EH (cell line): Measurements from ENCODE around the gene PRKCZ.
A peak's percentile ranks its signal among the peaks of the same experiment; 100 is the strongest.

Experiments
- DNase-seq: peaks from one replicate; pipeline ENCODE4 v3.0.0-alpha.2; 2015; ENCODE audit warnings: low read depth

PRKCZ gene

DNA sequence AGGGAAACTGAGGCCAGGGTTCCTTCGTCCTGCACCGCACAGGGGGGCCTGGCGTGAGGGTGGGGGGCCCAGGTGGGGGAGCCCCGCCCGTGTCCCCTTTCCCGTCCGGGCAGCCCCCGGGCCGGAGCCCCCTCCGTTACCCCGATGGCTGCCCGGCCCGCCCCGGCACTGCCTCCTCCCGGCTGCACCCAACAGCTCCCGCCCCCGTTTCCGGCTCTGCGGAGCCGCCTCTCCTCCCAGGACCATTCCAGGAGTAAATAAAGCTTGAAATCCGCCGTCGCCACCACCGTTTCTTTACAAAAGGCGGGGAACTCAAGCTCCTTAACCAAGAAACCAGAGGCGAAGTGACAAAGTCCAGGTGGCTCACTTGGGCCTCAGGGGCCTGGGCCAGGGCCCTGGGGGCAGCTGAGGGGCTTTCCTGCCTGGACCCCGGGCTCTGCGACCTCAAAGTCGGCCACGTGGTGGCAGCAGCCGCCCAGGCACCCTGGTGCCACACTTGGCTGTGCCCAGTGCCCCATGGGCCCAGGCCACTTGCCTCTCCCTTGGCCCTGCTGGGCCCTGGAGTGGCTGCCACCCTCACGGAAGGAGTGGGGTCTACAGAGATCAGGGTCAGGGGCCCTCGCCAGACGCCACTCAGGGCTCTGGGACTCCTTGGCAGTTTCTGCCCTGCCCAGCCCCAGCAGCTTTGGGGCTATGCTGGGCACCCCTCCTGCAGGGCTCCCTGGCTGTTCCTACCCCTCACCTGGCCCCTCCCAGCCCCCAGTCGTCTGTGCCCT lies 144.9 kb downstream of the PRKCZ start:
- DNase-seq, result peak; percentile 91

- DNase-seq, result no peak
Measured at GRCh38 chr1:2195785-2196184, 145.6 kb downstream of the PRKCZ start.

- no peak for DNase-seq
Measured at GRCh38 chr1:2196901-2197638, 146.9 kb downstream of the PRKCZ start.

DNA sequence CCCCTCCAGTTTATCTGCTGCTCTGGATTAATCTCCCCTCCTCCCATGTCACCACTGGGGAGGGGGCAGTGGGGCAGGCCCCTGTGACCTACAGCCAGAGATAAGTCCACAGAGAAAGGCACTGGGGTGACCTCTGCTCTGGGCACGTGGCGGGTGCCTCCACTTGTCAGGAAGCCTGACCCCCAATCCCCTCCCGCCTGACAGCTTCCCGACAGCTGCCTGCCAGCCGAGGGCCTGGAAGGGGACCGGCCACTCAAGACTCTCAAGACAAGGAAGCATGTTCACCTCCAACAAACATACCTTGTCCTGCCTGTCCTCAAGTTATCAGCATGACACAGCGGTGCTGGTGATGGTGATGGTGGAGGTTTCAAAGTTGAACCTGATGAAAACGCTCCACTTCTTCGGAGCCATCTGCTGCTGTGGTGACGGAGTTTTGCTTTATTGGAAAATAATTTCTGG lies 147.5 kb downstream of the PRKCZ start:
- no peak for DNase-seq

DNA sequence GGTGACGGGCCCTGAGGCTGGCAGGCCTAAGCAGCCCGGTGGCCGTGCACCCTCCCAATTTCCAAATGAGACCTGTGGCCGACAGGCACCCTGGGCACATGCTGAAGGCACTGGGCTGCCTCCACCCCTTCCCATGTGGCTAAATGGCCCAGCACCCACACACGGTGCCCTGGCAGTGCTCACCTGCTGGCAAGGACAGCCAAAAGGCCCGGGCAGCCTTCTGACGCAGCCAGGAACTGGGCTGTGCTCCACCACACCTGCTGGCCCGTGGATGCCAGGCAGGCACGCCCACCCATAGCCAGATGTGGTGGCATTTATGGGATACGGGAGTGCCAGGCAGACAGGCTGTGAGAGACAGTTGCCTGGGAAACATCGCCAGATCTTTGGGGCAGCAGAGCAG lies 148.4 kb downstream of the PRKCZ start:
- DNase-seq, result no peak

- peak; percentile 95 for DNase-seq
Measured at GRCh38 chr1:2199042-2199810, 149.0 kb downstream of the PRKCZ start.

DNA sequence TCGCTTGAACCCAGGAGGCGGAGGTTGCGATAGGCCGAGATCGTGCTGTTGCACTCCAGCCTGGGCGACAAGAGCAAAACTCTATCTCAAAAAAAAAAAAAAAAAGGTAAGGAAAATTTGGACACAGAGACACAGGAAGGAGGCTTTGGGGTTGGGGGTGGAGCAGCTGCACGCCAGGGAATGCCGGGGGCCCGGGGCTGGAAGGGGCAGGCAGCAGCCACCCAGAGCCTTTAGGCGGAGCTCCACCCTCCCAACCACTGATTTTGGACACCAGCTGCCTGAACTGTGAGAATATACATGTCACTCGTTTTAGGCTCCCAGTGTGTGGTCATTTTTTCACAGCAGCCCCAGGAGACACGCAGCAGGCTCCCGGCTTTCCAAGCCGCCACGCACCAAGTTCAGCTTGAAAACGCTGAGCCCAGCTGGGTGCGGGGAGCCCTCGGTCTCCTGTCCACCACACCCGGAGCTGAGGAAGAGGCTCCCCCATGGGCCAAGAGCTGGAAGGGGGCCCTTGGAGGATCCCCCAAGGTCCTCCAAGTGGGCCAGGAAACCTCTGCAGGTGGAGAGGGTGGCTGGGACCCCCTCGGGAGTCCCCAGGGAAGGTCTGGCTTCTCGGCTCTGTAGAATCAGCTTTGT lies 150.2 kb downstream of the PRKCZ start:
- no peak for DNase-seq

- DNase-seq, result no peak
Measured at GRCh38 chr1:2201062-2201461, 150.9 kb downstream of the PRKCZ start.

GRCh38 chr1:2202008-2202575 lies 151.9 kb downstream of the PRKCZ start:
- no peak for DNase-seq

- DNase-seq, result no peak
Measured at GRCh38 chr1:2202843-2203601, 152.8 kb downstream of the PRKCZ start.

DNA sequence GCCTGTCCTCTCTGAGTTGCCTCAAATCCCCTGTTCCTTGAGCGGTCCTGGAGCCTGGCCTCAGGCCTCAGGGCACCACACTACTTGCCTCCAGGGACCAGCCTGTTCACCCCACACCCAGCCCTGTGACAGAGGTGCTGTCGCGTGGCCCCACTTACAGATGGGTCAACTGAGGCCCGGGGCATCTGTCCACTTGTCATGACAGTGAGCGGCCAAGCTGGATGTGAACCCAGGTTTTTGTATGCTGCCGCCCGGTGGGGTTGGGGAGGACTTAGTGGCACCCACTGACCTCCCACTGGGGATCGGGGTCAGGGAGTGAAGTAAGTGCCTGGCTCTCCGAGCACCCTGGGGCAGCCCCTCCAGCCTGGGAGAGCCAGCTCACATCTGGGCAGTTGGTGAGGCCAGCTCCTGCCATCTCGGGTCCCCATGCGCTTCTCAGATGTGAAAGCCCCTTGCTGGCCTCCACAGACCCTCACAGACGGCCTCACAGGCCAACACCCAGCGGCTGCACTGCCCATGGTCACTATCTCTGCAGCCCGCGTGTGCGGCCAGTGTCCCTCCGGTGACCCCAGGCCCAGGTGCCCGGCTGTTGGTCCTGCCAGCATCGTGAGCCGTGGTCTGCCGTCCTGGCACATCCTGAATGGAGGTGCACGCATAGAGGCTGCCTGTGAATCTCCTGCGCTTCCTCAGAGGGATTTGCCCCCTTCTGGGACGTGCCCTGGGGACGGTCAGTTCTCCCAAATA lies 153.6 kb downstream of the PRKCZ start:
- DNase-seq, result no peak

- peak; percentile 86 for DNase-seq
Measured at GRCh38 chr1:2204415-2205190, 154.4 kb downstream of the PRKCZ start.

- peak; percentile 94 for DNase-seq
Measured at GRCh38 chr1:2205191-2205952, 155.2 kb downstream of the PRKCZ start.

- DNase-seq, result peak; percentile 16
Measured at GRCh38 chr1:2206813-2207487, 156.7 kb downstream of the PRKCZ start.

DNA sequence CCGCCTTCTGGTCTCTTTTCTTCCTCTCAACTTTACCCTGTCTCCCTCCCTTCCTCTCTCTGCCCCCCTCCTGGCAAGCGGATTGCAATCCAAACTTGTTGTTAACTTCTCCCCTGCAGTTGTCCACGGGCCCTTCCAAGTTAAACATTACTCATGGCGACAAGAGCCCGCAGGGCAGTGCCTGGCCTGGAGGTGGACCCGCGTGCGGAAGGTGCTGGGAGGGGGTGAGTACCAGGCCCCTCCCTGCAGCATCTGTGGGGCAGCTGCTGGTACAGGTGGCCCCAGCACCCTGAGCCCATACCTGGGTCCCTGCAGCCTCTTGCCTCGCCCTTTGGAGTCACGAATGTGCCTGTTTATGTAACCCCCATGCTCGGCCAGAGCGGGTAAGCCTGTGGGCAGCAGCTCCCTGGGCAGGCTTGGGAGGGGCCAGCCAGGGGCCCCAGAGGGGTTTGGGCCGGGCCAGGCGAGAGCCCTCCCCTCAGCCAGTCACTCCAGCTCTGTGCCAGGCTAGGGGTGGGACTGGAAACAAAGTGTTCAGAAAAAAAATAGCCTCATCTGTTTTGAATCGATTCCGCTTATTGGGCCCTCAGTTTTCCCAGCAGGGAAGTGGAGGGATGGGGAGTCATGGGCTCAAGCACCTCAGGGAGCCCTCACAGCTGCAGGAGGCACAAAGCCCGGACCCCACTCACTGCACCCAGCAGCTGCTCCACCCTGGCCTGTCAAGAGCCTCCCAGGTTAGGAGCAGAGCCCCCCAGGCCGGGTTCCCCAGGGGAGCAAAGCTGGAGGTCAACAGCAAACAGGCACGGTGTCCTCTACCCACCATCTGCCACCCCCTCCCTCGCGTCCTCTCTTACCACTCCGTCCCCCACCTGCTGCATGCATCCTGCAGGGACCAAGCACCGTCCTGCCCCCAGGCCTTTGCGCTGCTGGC lies 158.4 kb downstream of the PRKCZ start:
- peak; percentile 98 for DNase-seq

DNA sequence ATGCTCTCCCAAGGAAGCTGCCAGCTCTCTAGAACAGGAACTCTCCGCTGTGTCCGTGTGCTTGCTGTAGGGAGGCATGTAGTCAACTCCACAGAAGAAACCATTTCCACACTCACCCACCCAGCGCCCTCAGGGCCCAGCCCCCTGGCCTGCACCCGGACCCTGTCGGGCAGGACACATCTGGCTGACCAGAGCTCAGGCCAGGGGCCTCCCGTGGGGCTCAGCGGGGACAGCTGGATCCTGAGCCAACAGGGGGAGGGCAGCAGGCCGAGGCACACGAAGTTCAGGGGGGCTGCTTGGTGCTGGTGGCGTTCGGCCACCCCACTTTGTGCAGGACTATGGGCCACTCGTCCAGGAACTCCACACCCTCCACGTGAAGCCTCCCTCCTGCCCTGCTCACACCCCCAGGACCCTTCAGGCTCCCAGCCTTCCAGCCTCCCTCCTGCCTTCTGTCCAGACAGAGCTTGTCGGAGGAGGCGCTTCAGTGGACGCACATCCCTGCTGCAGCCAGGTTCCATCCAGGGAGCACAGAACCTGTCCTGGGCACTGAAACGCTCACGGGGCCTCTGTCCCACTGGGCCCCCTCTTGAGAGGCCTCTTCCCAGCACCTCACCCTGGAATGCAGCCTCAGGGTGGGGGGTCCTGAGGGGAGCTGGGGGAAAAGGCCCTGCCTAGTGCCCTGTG lies 159.3 kb downstream of the PRKCZ start:
- DNase-seq, result no peak
